ENCODE data around the gene CEP128. TPM values are rescaled to one million over a fixed set of nuclear protein-coding genes. Genes with fewer than 3 reads are reported as not detected.
"Not testable (repeated sequence)": the region's sequence is repeated elsewhere in the genome, so short reads cannot be mapped to it uniquely, and the experiment has no call there.

CEP128 gene
- total RNA-seq, 5 donors from 2014 or later (not counting 1 experiment from before 2014, with no cell fraction given): 12.6 to 24.8 (median 15.2) TPM

GRCh38 chr14:80956922-80957321 lies 15.4 kb upstream of the CEP128 start:
- H3K36me3 ChIP-seq (ENCODE audit: control insufficient read depth in 2 of 2, extremely low read depth in 1 of 2, insufficient read depth in 1 of 2, low read length in 1 of 2): no peaks in the 10 kb centered on the region
- H3K9me3 ChIP-seq: no peaks in the 10 kb centered on the region
- Mint-ChIP-seq H3K9me3 (no peaks in the 10 kb centered on the region), H3K4me1 (peaks cover 43 to 52% (median 49%) of the 10 kb centered on the region in 3 donors), H3K27me3 (no peaks in the 10 kb centered on the region), H3K36me3 (no peaks in the 10 kb centered on the region), H3K27ac (peak overlapping the region in 1 of 2 donors; percentile 21), H3K4me3 (no peak overlapping the region)
- POLR2A ChIA-PET: interaction anchor here in 1 of 2 donors (0.6 kb wide), 1 partner anchor 15 kb away, joined by 4 read pairs; no protein-coding TSS in a partner anchor
- no peak overlapping the region for H3K27ac ChIP-seq (ENCODE audit: low read length)
- ATAC-seq (replicated peaks in 1 of 4) (no peak), DNase-seq (no peak)
- CTCF ChIA-PET: interaction anchor here (0.6 to 5.0 kb wide), 6 partner anchors 26 to 115 kb away, joined by 3 to 85 read pairs (median 4); no protein-coding TSS in a partner anchor
- no peak overlapping the region for H3K4me3 ChIP-seq (ENCODE audit: control insufficient read depth in 1 of 2, extremely low read depth in 1 of 2, low read length in 1 of 2)
- H3K4me1 ChIP-seq (ENCODE audit: control insufficient read depth in 1 of 2, extremely low read depth in 1 of 2, insufficient read depth in 2 of 2, low read length in 2 of 2): peaks cover 20 to 23% of the 10 kb centered on the region in 2 experiments
- 86% methylated on average over 1 of the region's 1 CpG for WGBS (ENCODE audit: insufficient coverage)
- peaks cover 0 to 10% of the 10 kb centered on the region in 2 experiments for H3K27me3 ChIP-seq (replicated peaks in 1 of 2; ENCODE audit: control insufficient read depth in 2 of 2, extremely low read depth in 1 of 2, insufficient read depth in 2 of 2, low read length in 1 of 2)

- no peaks in the 10 kb centered on the region for H3K36me3 Mint-ChIP-seq
- H3K4me1 Mint-ChIP-seq: peaks cover 43 to 52% (median 49%) of the 10 kb centered on the region in 3 donors
- no peaks in the 10 kb centered on the region for H3K9me3 ChIP-seq
- ATAC-seq (replicated peaks in 1 of 4) (no peak), DNase-seq (no peak)
- H3K27ac Mint-ChIP-seq: no peak overlapping the region
- no peaks in the 10 kb centered on the region for H3K36me3 ChIP-seq (ENCODE audit: control insufficient read depth in 2 of 2, extremely low read depth in 1 of 2, insufficient read depth in 1 of 2, low read length in 1 of 2)
- peaks cover 0 to 10% of the 10 kb centered on the region in 2 experiments for H3K27me3 ChIP-seq (replicated peaks in 1 of 2; ENCODE audit: control insufficient read depth in 2 of 2, extremely low read depth in 1 of 2, insufficient read depth in 2 of 2, low read length in 1 of 2)
- no peak overlapping the region for H3K4me3 ChIP-seq (ENCODE audit: control insufficient read depth in 1 of 2, extremely low read depth in 1 of 2, low read length in 1 of 2)
- CTCF ChIA-PET: interaction anchor here (0.6 to 5.0 kb wide), 12 partner anchors 15 to 1995 kb away, joined by 3 to 85 read pairs (median 4); partner anchors contain the start of gene CEP128 (in 1 of the 2)
- H3K4me1 ChIP-seq (ENCODE audit: control insufficient read depth in 1 of 2, extremely low read depth in 1 of 2, insufficient read depth in 2 of 2, low read length in 2 of 2): peaks cover 20 to 23% of the 10 kb centered on the region in 2 experiments
- H3K4me3 Mint-ChIP-seq: peak overlapping the region; percentile 45 to 98 (median 87)
- no peaks in the 10 kb centered on the region for H3K9me3 Mint-ChIP-seq
- WGBS (ENCODE audit: insufficient coverage): no CpG with 5 or more reads among the region's 2 CpGs
- no peak overlapping the region for H3K27ac ChIP-seq (ENCODE audit: low read length)
- POLR2A ChIA-PET: interaction anchor here in 1 of 2 donors (1.0 kb wide), 1 partner anchor 14 kb away, joined by 5 read pairs; no protein-coding TSS in a partner anchor
- H3K27me3 Mint-ChIP-seq: no peaks in the 10 kb centered on the region
Observed at GRCh38 chr14:80956102-80956501, 14.6 kb upstream of the CEP128 start.

- Histone ChIP-seq H3K4me3 (ENCODE audit: control insufficient read depth in 1 of 2, extremely low read depth in 1 of 2, low read length in 1 of 2) (peak within 1 kb of the TSS; percentile 69 to 97), H3K27ac (ENCODE audit: low read length) (no peak within 1 kb of the TSS), H3K27me3 (replicated peaks in 1 of 2; ENCODE audit: control insufficient read depth in 2 of 2, extremely low read depth in 1 of 2, insufficient read depth in 2 of 2, low read length in 1 of 2) (peaks cover 0 to 10% of the 10 kb centered on the region in 2 experiments), H3K9me3 (no peaks in the 10 kb centered on the region), H3K4me1 (ENCODE audit: control insufficient read depth in 1 of 2, extremely low read depth in 1 of 2, insufficient read depth in 2 of 2, low read length in 2 of 2) (peaks cover 20 to 23% of the 10 kb centered on the region in 2 experiments), H3K36me3 (ENCODE audit: control insufficient read depth in 2 of 2, extremely low read depth in 1 of 2, insufficient read depth in 1 of 2, low read length in 1 of 2) (no peaks in the 10 kb centered on the region)
- Mint-ChIP-seq H3K4me1 (peaks cover 42 to 52% (median 49%) of the 10 kb centered on the region in 3 donors), H3K27ac (peak within 1 kb of the TSS; percentile 25 to 37), H3K36me3 (no peaks in the 10 kb centered on the region), H3K4me3 (peak within 1 kb of the TSS; percentile 87 to 98 (median 88)), H3K9me3 (no peaks in the 10 kb centered on the region), H3K27me3 (no peaks in the 10 kb centered on the region)
- POLR2A ChIA-PET: interaction anchor here in 1 of 2 donors (1.0 kb wide), 1 partner anchor 13 kb away, joined by 5 read pairs; no protein-coding TSS in a partner anchor
- CTCF ChIA-PET: interaction anchor here (0.6 to 5.0 kb wide), 13 partner anchors 14 to 1995 kb away, joined by 3 to 85 read pairs (median 4); partner anchors contain the start of gene CEP128 (in 2 of the 2)
- peak; percentile 7 to 37 (median 20) for ATAC-seq (replicated peaks in 1 of 4)
- WGBS (ENCODE audit: insufficient coverage): 41% methylated on average over 18 of the region's 21 CpGs
- DNase-seq: peak in 7 of 35 experiments; percentile 2 to 37 (median 18)
Observed at GRCh38 chr14:80955416-80955941, 13.9 kb upstream of the CEP128 start, which contains the start of gene TSHR. Gene TSHR (plus strand): TSS chr14:80955621. CDS start chr14:80955681, 60 bp downstream.

- peaks cover 16 to 19% of the 10 kb centered on the region in 2 experiments for H3K4me1 ChIP-seq (ENCODE audit: control insufficient read depth in 1 of 2, extremely low read depth in 1 of 2, insufficient read depth in 2 of 2, low read length in 2 of 2)
- under 1% methylated on average over 27 of the region's 29 CpGs for WGBS (ENCODE audit: insufficient coverage)
- H3K27me3 ChIP-seq (replicated peaks in 1 of 2; ENCODE audit: control insufficient read depth in 2 of 2, extremely low read depth in 1 of 2, insufficient read depth in 2 of 2, low read length in 1 of 2): peaks cover 0 to 10% of the 10 kb centered on the region in 2 experiments
- ChIA-PET CTCF (interaction anchor here (0.6 to 5.0 kb wide), 7 partner anchors 13 to 219 kb away, joined by 3 to 85 read pairs (median 6); partner anchors contain the start of gene CEP128 (in 1 of the 2)), POLR2A (interaction anchor here in 1 of 2 donors (1.0 kb wide), 1 partner anchor 12 kb away, joined by 5 read pairs; no protein-coding TSS in a partner anchor)
- no peak overlapping the region for H3K27ac ChIP-seq (ENCODE audit: low read length)
- no peaks in the 10 kb centered on the region for H3K9me3 Mint-ChIP-seq
- peak overlapping the region; percentile 69 to 97 for H3K4me3 ChIP-seq (ENCODE audit: control insufficient read depth in 1 of 2, extremely low read depth in 1 of 2, low read length in 1 of 2)
- H3K9me3 ChIP-seq: no peaks in the 10 kb centered on the region
- DNase-seq (peak; percentile 40 to 84 (median 64)), ATAC-seq (replicated peaks in 1 of 4) (peak; percentile 66 to 72 (median 70))
- H3K27me3 Mint-ChIP-seq: no peaks in the 10 kb centered on the region
- peak overlapping the region; percentile 25 to 37 for H3K27ac Mint-ChIP-seq
- peak overlapping the region; percentile 87 to 98 (median 88) for H3K4me3 Mint-ChIP-seq
- peaks cover 35 to 46% (median 43%) of the 10 kb centered on the region in 3 donors for H3K4me1 Mint-ChIP-seq
- no peaks in the 10 kb centered on the region for H3K36me3 Mint-ChIP-seq
- no peaks in the 10 kb centered on the region for H3K36me3 ChIP-seq (ENCODE audit: control insufficient read depth in 2 of 2, extremely low read depth in 1 of 2, insufficient read depth in 1 of 2, low read length in 1 of 2)
Observed at GRCh38 chr14:80954687-80955299, 13.3 kb upstream of the CEP128 start.

- POLR2A ChIA-PET; H3K27me3 Mint-ChIP-seq; H3K27ac ChIP-seq (ENCODE audit: low read length); H3K9me3 Mint-ChIP-seq; DNase-seq; H3K4me3 Mint-ChIP-seq; ATAC-seq (replicated peaks in 1 of 4); H3K36me3 ChIP-seq (ENCODE audit: control insufficient read depth in 2 of 2, extremely low read depth in 1 of 2, insufficient read depth in 1 of 2, low read length in 1 of 2); H3K36me3 Mint-ChIP-seq; H3K9me3 ChIP-seq; H3K27ac Mint-ChIP-seq; H3K4me3 ChIP-seq (ENCODE audit: control insufficient read depth in 1 of 2, extremely low read depth in 1 of 2, low read length in 1 of 2): not testable (repeated sequence)
- CTCF ChIA-PET: interaction anchor here (0.5 to 5.0 kb wide), 3 partner anchors 33 to 534 kb away, joined by 9 to 85 read pairs (median 11); no protein-coding TSS in a partner anchor
- H3K4me1 Mint-ChIP-seq: peaks cover 19 to 30% (median 27%) of the 10 kb centered on the region in 3 donors
- H3K27me3 ChIP-seq (replicated peaks in 1 of 2; ENCODE audit: control insufficient read depth in 2 of 2, extremely low read depth in 1 of 2, insufficient read depth in 2 of 2, low read length in 1 of 2): peaks cover 0 to 10% of the 10 kb centered on the region in 2 experiments
- 88% methylated on average over 11 of the region's 18 CpGs for WGBS (ENCODE audit: insufficient coverage)
- peaks cover 8 to 15% of the 10 kb centered on the region in 2 experiments for H3K4me1 ChIP-seq (ENCODE audit: control insufficient read depth in 1 of 2, extremely low read depth in 1 of 2, insufficient read depth in 2 of 2, low read length in 2 of 2)
Observed at GRCh38 chr14:80953211-80953610, 11.7 kb upstream of the CEP128 start.

GRCh38 chr14:80951491-80951890 lies 10.0 kb upstream of the CEP128 start:
- Histone ChIP-seq H3K4me1 (ENCODE audit: control insufficient read depth in 1 of 2, extremely low read depth in 1 of 2, insufficient read depth in 2 of 2, low read length in 2 of 2) (peaks cover 8 to 13% of the 10 kb centered on the region in 2 experiments), H3K9me3 (no peaks in the 10 kb centered on the region), H3K4me3 (ENCODE audit: control insufficient read depth in 1 of 2, extremely low read depth in 1 of 2, low read length in 1 of 2) (no peak overlapping the region), H3K27me3 (replicated peaks in 1 of 2; ENCODE audit: control insufficient read depth in 2 of 2, extremely low read depth in 1 of 2, insufficient read depth in 2 of 2, low read length in 1 of 2) (peaks cover 0 to 10% of the 10 kb centered on the region in 2 experiments), H3K36me3 (ENCODE audit: control insufficient read depth in 2 of 2, extremely low read depth in 1 of 2, insufficient read depth in 1 of 2, low read length in 1 of 2) (no peaks in the 10 kb centered on the region), H3K27ac (ENCODE audit: low read length) (no peak overlapping the region)
- no peaks in the 10 kb centered on the region for H3K36me3 Mint-ChIP-seq
- DNase-seq (no peak), ATAC-seq (replicated peaks in 1 of 4) (no peak)
- no peaks in the 10 kb centered on the region for H3K9me3 Mint-ChIP-seq
- POLR2A ChIA-PET: no interaction called here
- H3K27me3 Mint-ChIP-seq: peaks cover 0 to 3% of the 10 kb centered on the region in 2 donors
- WGBS (ENCODE audit: insufficient coverage): no CpG with 5 or more reads among the region's 4 CpGs
- H3K27ac Mint-ChIP-seq: no peak overlapping the region
- no peak overlapping the region for H3K4me3 Mint-ChIP-seq
- peaks cover 6 to 18% (median 15%) of the 10 kb centered on the region in 3 donors for H3K4me1 Mint-ChIP-seq
- CTCF ChIA-PET: interaction anchor here in 1 of 2 donors (1.0 kb wide), 1 partner anchor 10 kb away, joined by 3 read pairs; the partner anchor contains the start of gene CEP128
